IPS-20b (cell line): Measurements from ENCODE around the gene PYGO1.
"Not testable (repeated sequence)": the region's sequence is repeated elsewhere in the genome, so short reads cannot be mapped to it uniquely, and the experiment has no call there.

Source experiments
- H3K27ac ChIP-seq: one replicate; pipeline ENCODE4 v1.5.1; 2013; ENCODE audit warnings: low read length
- H3K27me3 ChIP-seq: 2 replicates; pipeline ENCODE4 v1.6.1; 2013; ENCODE audit warnings: mild to moderate bottlenecking, low read length, inconsistent platforms; ENCODE audit not compliant: insufficient read depth
- H3K36me3 ChIP-seq: 2 replicates; pipeline ENCODE4 v1.6.1; 2013; ENCODE audit warnings: low read depth, mild to moderate bottlenecking, inconsistent platforms, low read length, moderate library complexity; ENCODE audit not compliant: insufficient read depth
- H3K4me1 ChIP-seq: 2 replicates; pipeline ENCODE4 v1.6.1; 2013; ENCODE audit warnings: mild to moderate bottlenecking, control low read depth, inconsistent platforms, low read length, moderate library complexity; ENCODE audit not compliant: insufficient read depth
- H3K4me3 ChIP-seq: 2 replicates; pipeline ENCODE4 v1.5.1; 2013; ENCODE audit warnings: mild to moderate bottlenecking, low read length, inconsistent platforms
- H3K9ac ChIP-seq: 2 replicates; pipeline ENCODE4 v1.6.1; 2013; ENCODE audit warnings: low read depth, mild to moderate bottlenecking, inconsistent platforms, low read length, moderate library complexity
- H3K9me3 ChIP-seq: 2 replicates; pipeline ENCODE4 v1.6.1; 2013; ENCODE audit warnings: mild to moderate bottlenecking, low read depth, low read length, inconsistent platforms; ENCODE audit not compliant: insufficient read depth

The PYGO1 gene

GRCh38 chr15:55526559-55527036, 61.5 kb downstream of the PYGO1 start:
- Histone ChIP-seq H3K4me3 (no peak overlapping the region), H3K27ac (no peak overlapping the region), H3K9ac (no peak overlapping the region), H3K9me3 (no peaks in the 10 kb centered on the region), H3K27me3 (peaks cover 12% of the 10 kb centered on the region), H3K36me3 (no peaks in the 10 kb centered on the region), H3K4me1 (no peaks in the 10 kb centered on the region)

- Histone ChIP-seq H3K27ac (no peak overlapping the region), H3K36me3 (no peaks in the 10 kb centered on the region), H3K27me3 (peaks cover 12% of the 10 kb centered on the region), H3K9me3 (no peaks in the 10 kb centered on the region), H3K4me1 (no peaks in the 10 kb centered on the region), H3K4me3 (no peak overlapping the region), H3K9ac (no peak overlapping the region)
Observed at GRCh38 chr15:55522742-55523450, 65.2 kb downstream of the PYGO1 start.

- Histone ChIP-seq H3K9ac (no peak overlapping the region), H3K27me3 (no peaks in the 10 kb centered on the region), H3K4me3 (no peak overlapping the region), H3K9me3 (no peaks in the 10 kb centered on the region), H3K36me3 (no peaks in the 10 kb centered on the region), H3K4me1 (no peaks in the 10 kb centered on the region), H3K27ac (no peak overlapping the region)
Observed at GRCh38 chr15:55518641-55519040, 69.5 kb downstream of the PYGO1 start.

DNA sequence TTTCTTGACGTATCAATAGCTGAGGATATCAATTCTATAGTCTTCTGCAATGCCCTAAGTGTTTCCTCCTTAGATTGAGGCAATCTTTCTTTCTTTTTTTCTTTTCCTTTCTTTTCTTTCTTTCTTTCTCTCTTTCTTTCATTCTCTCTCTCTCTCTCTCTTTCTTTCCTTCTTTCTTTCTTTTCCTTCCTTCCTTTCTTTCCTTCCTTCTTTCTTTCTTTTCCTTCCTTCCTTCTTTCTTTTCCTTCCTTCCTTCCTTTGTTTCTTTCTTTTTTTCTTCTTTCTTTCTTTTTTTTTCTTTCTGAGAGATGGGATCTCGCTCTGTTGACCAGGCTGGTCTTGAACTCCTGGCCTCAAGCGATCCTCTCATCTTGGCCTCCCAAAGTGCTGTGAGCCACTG, 70.1 kb downstream of the PYGO1 start:
- Histone ChIP-seq H3K27ac (no peak overlapping the region), H3K9me3 (no peaks in the 10 kb centered on the region), H3K4me3 (no peak overlapping the region), H3K4me1 (no peaks in the 10 kb centered on the region), H3K9ac (no peak overlapping the region), H3K36me3 (no peaks in the 10 kb centered on the region), H3K27me3 (no peaks in the 10 kb centered on the region)

DNA sequence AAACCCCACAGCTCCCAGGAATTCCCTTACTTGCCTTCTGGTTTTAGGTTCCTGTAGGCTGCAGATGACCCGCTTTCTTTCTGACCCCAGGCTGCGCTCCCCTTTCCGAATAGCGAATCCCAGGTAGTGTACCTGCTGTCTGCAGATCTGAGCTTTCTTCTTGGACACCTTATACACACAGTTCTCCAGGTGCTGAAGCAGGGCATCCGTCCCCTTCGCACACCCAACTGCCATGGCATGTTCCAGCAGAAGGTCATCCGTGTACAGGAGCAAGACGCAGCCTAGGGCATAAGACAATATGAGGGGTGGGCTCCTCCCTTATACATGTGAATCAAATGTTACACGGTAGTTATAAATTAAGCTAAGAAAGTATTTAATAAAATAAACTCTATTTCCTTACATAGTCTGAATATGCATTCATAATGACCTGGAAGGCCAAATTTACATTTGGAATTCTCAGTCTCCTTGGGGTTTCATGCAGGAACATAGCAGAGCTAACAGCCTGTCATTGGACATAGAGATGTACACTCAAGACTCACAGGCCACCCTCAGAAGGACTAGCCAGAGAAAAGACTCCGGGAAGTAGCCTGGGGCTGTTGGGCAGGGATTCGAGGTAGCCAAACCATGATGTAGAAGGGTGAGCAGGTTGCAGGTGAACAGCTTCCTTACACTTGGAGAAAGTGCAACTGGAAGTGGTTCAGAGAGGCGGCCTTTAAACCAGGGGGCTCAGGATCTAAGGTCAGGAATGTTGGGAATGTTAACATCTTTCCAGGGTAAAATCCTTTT, 72.0 kb downstream of the PYGO1 start:
- Histone ChIP-seq H3K27me3 (no peaks in the 10 kb centered on the region), H3K9me3 (no peaks in the 10 kb centered on the region)

DNA sequence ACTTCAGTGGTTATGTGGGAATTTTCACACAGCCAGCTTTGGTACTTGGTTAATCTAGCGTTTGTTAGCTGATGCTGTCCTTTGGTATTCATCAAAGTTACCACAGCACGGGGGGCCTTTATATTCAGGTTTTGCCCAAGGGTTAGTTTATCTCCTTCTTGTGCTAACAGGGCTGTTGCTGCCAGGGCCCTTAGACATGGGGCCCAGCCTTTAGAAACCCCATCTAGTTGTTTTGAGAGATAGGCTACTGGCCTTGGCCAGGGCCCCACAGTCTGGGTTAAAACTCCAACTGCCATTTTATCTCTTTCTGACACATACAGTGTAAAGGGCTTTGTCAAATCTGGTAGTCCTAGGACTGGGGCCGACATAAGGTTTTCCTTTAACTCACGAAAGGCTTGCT, 72.7 kb downstream of the PYGO1 start:
- no peaks in the 10 kb centered on the region for H3K9me3 ChIP-seq
- no peak overlapping the region for H3K4me3 ChIP-seq
- no peak overlapping the region for H3K9ac ChIP-seq
- H3K36me3 ChIP-seq = no peaks in the 10 kb centered on the region
- no peaks in the 10 kb centered on the region for H3K27me3 ChIP-seq
- H3K27ac ChIP-seq = no peak overlapping the region
- no peaks in the 10 kb centered on the region for H3K4me1 ChIP-seq

More for the DNA sequence above, 72.0 kb downstream of the PYGO1 start:
- Histone ChIP-seq H3K36me3 (no peaks in the 10 kb centered on the region), H3K4me3 (no peak overlapping the region), H3K4me1 (no peaks in the 10 kb centered on the region), H3K9ac (no peak overlapping the region), H3K27ac (no peak overlapping the region)

DNA sequence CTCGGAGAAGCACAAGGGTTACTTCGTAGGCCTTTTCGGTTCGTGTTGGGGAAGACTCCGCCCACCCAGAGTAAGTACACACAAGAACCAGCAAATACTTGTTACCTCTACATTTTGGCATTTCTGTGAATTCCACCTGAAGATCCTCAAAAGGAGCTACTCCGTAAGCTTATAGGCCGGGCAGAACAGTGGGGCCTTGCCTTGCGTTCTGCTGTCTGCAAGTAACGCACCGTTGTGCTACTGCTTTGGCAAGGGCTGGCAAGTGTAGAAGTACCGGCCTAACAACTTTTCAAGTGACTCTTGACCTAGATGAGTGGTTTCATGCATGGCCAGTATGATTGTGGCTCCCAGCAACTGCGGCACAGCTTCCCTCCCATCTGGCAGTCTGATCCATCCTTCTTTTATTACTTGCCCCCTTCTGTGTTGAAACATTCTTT, 73.7 kb downstream of the PYGO1 start:
- Histone ChIP-seq H3K4me1 (no peaks in the 10 kb centered on the region), H3K9ac (no peak overlapping the region), H3K36me3 (no peaks in the 10 kb centered on the region), H3K27ac (no peak overlapping the region), H3K9me3 (no peaks in the 10 kb centered on the region), H3K4me3 (no peak overlapping the region), H3K27me3 (no peaks in the 10 kb centered on the region)

- not testable (repeated sequence) for H3K27ac ChIP-seq, H3K9ac ChIP-seq, H3K4me3 ChIP-seq, H3K9me3 ChIP-seq, H3K4me1 ChIP-seq, H3K27me3 ChIP-seq, H3K36me3 ChIP-seq
Observed at GRCh38 chr15:55513621-55514413, 74.3 kb downstream of the PYGO1 start.

- Histone ChIP-seq H3K36me3 (no peaks in the 10 kb centered on the region), H3K9me3 (no peaks in the 10 kb centered on the region), H3K4me1 (no peaks in the 10 kb centered on the region), H3K27me3 (no peaks in the 10 kb centered on the region), H3K4me3 (no peak overlapping the region), H3K27ac (no peak overlapping the region), H3K9ac (no peak overlapping the region)
Observed at GRCh38 chr15:55513152-55513551, 75.0 kb downstream of the PYGO1 start.

- Histone ChIP-seq H3K27me3 (no peaks in the 10 kb centered on the region), H3K27ac (no peak overlapping the region), H3K9ac (no peak overlapping the region), H3K4me3 (no peak overlapping the region), H3K36me3 (no peaks in the 10 kb centered on the region), H3K9me3 (no peaks in the 10 kb centered on the region), H3K4me1 (no peaks in the 10 kb centered on the region)
Observed at GRCh38 chr15:55507567-55507966, 80.6 kb downstream of the PYGO1 start.

DNA sequence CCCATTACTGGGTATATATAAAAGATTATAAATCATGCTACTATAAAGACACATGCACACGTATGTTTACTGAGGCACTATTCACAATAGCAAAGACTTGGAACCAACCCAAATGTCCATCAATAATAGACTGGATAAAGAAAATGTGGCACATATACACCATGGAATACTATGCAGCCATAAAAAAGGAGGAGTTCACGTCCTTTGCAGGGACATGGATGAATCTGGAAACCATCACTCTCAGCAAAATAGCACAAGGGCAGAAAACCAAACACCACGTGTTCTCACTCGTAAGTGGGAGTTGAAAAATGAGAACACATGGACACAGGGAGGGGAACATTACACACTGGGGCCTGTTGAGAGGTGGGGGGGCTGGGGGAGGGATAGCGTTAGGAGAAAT, 82.7 kb downstream of the PYGO1 start:
- not testable (repeated sequence) for H3K9ac ChIP-seq, H3K4me1 ChIP-seq, H3K4me3 ChIP-seq, H3K27me3 ChIP-seq, H3K27ac ChIP-seq, H3K36me3 ChIP-seq, H3K9me3 ChIP-seq
